Activated CD8-positive, alpha-beta memory T cell treated with anti-CD3 and anti-CD28 coated beads, Interleukin-2, amount 10 ng/mL, durations not matched to agents 7 days and 5 days (primary cell): ENCODE results near the gene STPG4. TPM values are rescaled to one million over a fixed set of nuclear protein-coding genes. Genes with fewer than 3 reads are reported as not detected.
"Not testable (repeated sequence)": the region's sequence is repeated elsewhere in the genome, so short reads cannot be mapped to it uniquely, and the experiment has no call there.

Source experiments
- ATAC-seq: fragments of 150-1000 bp; cut with Tn5 transposase; one replicate; pipeline ENCODE4 v1.10.0; 2021; ENCODE audit warnings: moderate library complexity
- CTCF ChIA-PET: fragments of 350-600 bp; sonication (Branson Sonifier 250); formaldehyde crosslinking; loops from one replicate; lab custom pipeline; 2021; ENCODE audit warnings: antibody characterized with exemption; lab: Charles Lee
- DNase-seq: peaks from one replicate; pipeline ENCODE4 v3.0.0-alpha.2; 2020
- H3K27ac Mint-ChIP-seq: one replicate; pipeline ENCODE4 v1.8.0; 2021; ENCODE audit warnings: mild to moderate bottlenecking, mixed read lengths
- H3K27me3 Mint-ChIP-seq: one replicate; pipeline ENCODE4 v1.8.0; 2021; ENCODE audit warnings: mixed read lengths
- H3K36me3 Mint-ChIP-seq: one replicate; pipeline ENCODE4 v1.8.0; 2021; ENCODE audit warnings: mild to moderate bottlenecking, mixed read lengths
- H3K4me1 Mint-ChIP-seq: one replicate; pipeline ENCODE4 v1.8.0; 2021; ENCODE audit warnings: mixed read lengths
- H3K4me3 Mint-ChIP-seq: one replicate; pipeline ENCODE4 v1.8.0; 2021; ENCODE audit warnings: mild to moderate bottlenecking, moderate library complexity, mixed read lengths
- H3K9me3 Mint-ChIP-seq: one replicate; pipeline ENCODE4 v1.8.0; 2022; ENCODE audit warnings: low read depth, mixed read lengths
- total RNA-seq, 2 experiments: library from RNA; stranded (reverse); gene quantifications; one replicate each; pipeline ENCODE4 v1.2.3, GENCODE V29; 2021

STPG4 gene
- total RNA-seq, 2 experiments from 2014 or later, result 0.20 to 0.40 TPM

- ATAC-seq, H3K9me3 Mint-ChIP-seq, DNase-seq, H3K27ac Mint-ChIP-seq, H3K4me1 Mint-ChIP-seq, CTCF ChIA-PET, H3K36me3 Mint-ChIP-seq, H3K27me3 Mint-ChIP-seq, H3K4me3 Mint-ChIP-seq: not testable (repeated sequence)
These were observed 46.7 kb downstream of the STPG4 start for GRCh38 chr2:47108267-47109006.

- not testable (repeated sequence) for H3K36me3 Mint-ChIP-seq, DNase-seq
These were observed 47.9 kb downstream of the STPG4 start for GRCh38 chr2:47107201-47107600.

GRCh38 chr2:47106231-47106630 lies 48.9 kb downstream of the STPG4 start:
- H3K9me3 Mint-ChIP-seq, H3K4me1 Mint-ChIP-seq, H3K27me3 Mint-ChIP-seq, CTCF ChIA-PET, H3K4me3 Mint-ChIP-seq, H3K27ac Mint-ChIP-seq, ATAC-seq, DNase-seq, H3K36me3 Mint-ChIP-seq: not testable (repeated sequence)

More at GRCh38 chr2:47107201-47107600, 47.9 kb downstream of the STPG4 start:
- H3K4me3 Mint-ChIP-seq, H3K27ac Mint-ChIP-seq, H3K4me1 Mint-ChIP-seq, ATAC-seq, H3K9me3 Mint-ChIP-seq, H3K27me3 Mint-ChIP-seq, CTCF ChIA-PET: not testable (repeated sequence)

GRCh38 chr2:47099712-47100111 lies 55.4 kb downstream of the STPG4 start:
- H3K4me3 Mint-ChIP-seq, H3K27me3 Mint-ChIP-seq, H3K9me3 Mint-ChIP-seq, H3K36me3 Mint-ChIP-seq, CTCF ChIA-PET, H3K27ac Mint-ChIP-seq, ATAC-seq, H3K4me1 Mint-ChIP-seq, DNase-seq: not testable (repeated sequence)

- Mint-ChIP-seq H3K4me3 (no peak overlapping the region), H3K27ac (no peak overlapping the region), H3K27me3 (no peaks in the 10 kb centered on the region), H3K9me3 (no peaks in the 10 kb centered on the region), H3K36me3 (no peaks in the 10 kb centered on the region), H3K4me1 (no peaks in the 10 kb centered on the region)
- DNase-seq (no peak), ATAC-seq (no peak)
- CTCF ChIA-PET, result interaction anchor here (1.0 kb wide), 1 partner anchor 43 kb away, joined by 3 read pairs; no protein-coding TSS in a partner anchor
These were observed 56.2 kb downstream of the STPG4 start for GRCh38 chr2:47098953-47099352.

GRCh38 chr2:47097563-47097962 lies 57.5 kb downstream of the STPG4 start:
- ATAC-seq (no peak), DNase-seq (no peak)
- CTCF ChIA-PET, result no interaction called here
- H3K36me3 Mint-ChIP-seq, result no peaks in the 10 kb centered on the region
- no peaks in the 10 kb centered on the region for H3K4me1 Mint-ChIP-seq
- no peak overlapping the region for H3K4me3 Mint-ChIP-seq
- H3K27ac Mint-ChIP-seq, result no peak overlapping the region
- H3K27me3 Mint-ChIP-seq, result no peaks in the 10 kb centered on the region
- H3K9me3 Mint-ChIP-seq, result no peaks in the 10 kb centered on the region

GRCh38 chr2:47096451-47096850 lies 58.7 kb downstream of the STPG4 start:
- Mint-ChIP-seq H3K27me3 (no peaks in the 10 kb centered on the region), H3K9me3 (no peaks in the 10 kb centered on the region), H3K4me3 (no peak overlapping the region), H3K27ac (no peak overlapping the region), H3K4me1 (no peaks in the 10 kb centered on the region), H3K36me3 (no peaks in the 10 kb centered on the region)
- ATAC-seq, result no peak
- CTCF ChIA-PET, result no interaction called here
- DNase-seq, result no peak

GRCh38 chr2:47095349-47096020 lies 59.6 kb downstream of the STPG4 start:
- DNase-seq (no peak), ATAC-seq (no peak)
- Mint-ChIP-seq H3K4me3 (no peak overlapping the region), H3K4me1 (no peaks in the 10 kb centered on the region), H3K9me3 (no peaks in the 10 kb centered on the region), H3K27ac (no peak overlapping the region), H3K36me3 (no peaks in the 10 kb centered on the region), H3K27me3 (no peaks in the 10 kb centered on the region)
- CTCF ChIA-PET, result no interaction called here

GRCh38 chr2:47094511-47095142 lies 60.5 kb downstream of the STPG4 start:
- no peaks in the 10 kb centered on the region for H3K27me3 Mint-ChIP-seq
- H3K9me3 Mint-ChIP-seq, result no peaks in the 10 kb centered on the region
- H3K4me3 Mint-ChIP-seq, result no peak overlapping the region
- CTCF ChIA-PET, result no interaction called here
- H3K36me3 Mint-ChIP-seq, result no peaks in the 10 kb centered on the region
- DNase-seq (no peak), ATAC-seq (no peak)
- no peak overlapping the region for H3K27ac Mint-ChIP-seq
- H3K4me1 Mint-ChIP-seq, result no peaks in the 10 kb centered on the region

GRCh38 chr2:47093626-47094025 lies 61.5 kb downstream of the STPG4 start:
- Mint-ChIP-seq H3K9me3 (no peaks in the 10 kb centered on the region), H3K4me1 (no peaks in the 10 kb centered on the region), H3K27ac (no peak overlapping the region), H3K36me3 (no peaks in the 10 kb centered on the region), H3K4me3 (no peak overlapping the region), H3K27me3 (no peaks in the 10 kb centered on the region)
- CTCF ChIA-PET, result no interaction called here
- ATAC-seq (no peak), DNase-seq (no peak)

GRCh38 chr2:47092465-47092864 lies 62.6 kb downstream of the STPG4 start:
- ATAC-seq (no peak), DNase-seq (no peak)
- H3K4me3 Mint-ChIP-seq, result no peak overlapping the region
- no peak overlapping the region for H3K27ac Mint-ChIP-seq
- H3K27me3 Mint-ChIP-seq, result no peaks in the 10 kb centered on the region
- no peaks in the 10 kb centered on the region for H3K4me1 Mint-ChIP-seq
- CTCF ChIA-PET, result no interaction called here
- no peaks in the 10 kb centered on the region for H3K36me3 Mint-ChIP-seq
- H3K9me3 Mint-ChIP-seq, result no peaks in the 10 kb centered on the region

GRCh38 chr2:47091118-47091517 lies 64.0 kb downstream of the STPG4 start:
- no peak overlapping the region for H3K4me3 Mint-ChIP-seq
- no peak for ATAC-seq

GRCh38 chr2:47089083-47089464 lies 66.0 kb downstream of the STPG4 start:
- Mint-ChIP-seq H3K4me3 (no peak overlapping the region), H3K4me1 (no peaks in the 10 kb centered on the region), H3K27me3 (no peaks in the 10 kb centered on the region), H3K9me3 (no peaks in the 10 kb centered on the region), H3K27ac (no peak overlapping the region), H3K36me3 (no peaks in the 10 kb centered on the region)
- CTCF ChIA-PET, result no interaction called here
- ATAC-seq (no peak), DNase-seq (no peak)

More at GRCh38 chr2:47091118-47091517, 64.0 kb downstream of the STPG4 start:
- no peaks in the 10 kb centered on the region for H3K9me3 Mint-ChIP-seq
- no peak for DNase-seq
- H3K36me3 Mint-ChIP-seq, result no peaks in the 10 kb centered on the region
- CTCF ChIA-PET, result no interaction called here
- H3K4me1 Mint-ChIP-seq, result no peaks in the 10 kb centered on the region
- H3K27me3 Mint-ChIP-seq, result no peaks in the 10 kb centered on the region
- H3K27ac Mint-ChIP-seq, result no peak overlapping the region
